ENCODE data around the gene TCERG1L. TPM values are rescaled to one million over a fixed set of nuclear protein-coding genes. Genes with fewer than 3 reads are reported as not detected.

TCERG1L gene
- total RNA-seq, 1 experiment from 2014 or later: 1.5 TPM

- Mint-ChIP-seq H3K4me1 (no peaks in the 10 kb centered on the region), H3K27me3 (ENCODE audit: low read depth) (no peaks in the 10 kb centered on the region; the same call in 1 of the 2 replicates), H3K27ac (no peak overlapping the region), H3K36me3 (peaks cover 69% of the 10 kb centered on the region), H3K4me3 (no peak overlapping the region), H3K9me3 (peaks cover 67% of the 10 kb centered on the region)
- DNase-seq (ENCODE audit: low spot score) (no peak), ATAC-seq (no peak)
- POLR2A ChIA-PET: no interaction called here
- no peak for TF ChIP-seq ELF4 (CRISPR knock-in tag; IDR thresholded peaks at IDR 0.05; ENCODE audit: low read depth)
- no peak for TF ChIP-seq ZNF396 (CRISPR knock-in tag; IDR thresholded peaks at IDR 0.05; ENCODE audit: borderline replicate concordance)
- no peak for TF ChIP-seq PREB (CRISPR knock-in tag; IDR thresholded peaks at IDR 0.05; ENCODE audit: borderline replicate concordance)
- CTCF ChIA-PET: no interaction called here
These were observed 208.8 kb downstream of the TCERG1L start for GRCh38 chr10:131102676-131103075.

- H3K4me1 Mint-ChIP-seq: no peaks in the 10 kb centered on the region
- ATAC-seq (no peak), DNase-seq (ENCODE audit: low spot score) (no peak)
- H3K27ac Mint-ChIP-seq: no peak overlapping the region
- no peak overlapping the region for H3K4me3 Mint-ChIP-seq
- CTCF ChIA-PET: no interaction called here
- POLR2A ChIA-PET: no interaction called here
- H3K27me3 Mint-ChIP-seq (ENCODE audit: low read depth): no peaks in the 10 kb centered on the region; the same call in 1 of the 2 replicates
- H3K36me3 Mint-ChIP-seq: peaks cover 66% of the 10 kb centered on the region
- H3K9me3 Mint-ChIP-seq: peaks cover 65% of the 10 kb centered on the region
- TF ChIP-seq NFATC4 (CRISPR knock-in tag; IDR thresholded peaks at IDR 0.05): no peak
- TF ChIP-seq ZBTB21 (CRISPR knock-in tag; IDR thresholded peaks at IDR 0.05; ENCODE audit: borderline replicate concordance): no peak
- TF ChIP-seq, protein P1, sequence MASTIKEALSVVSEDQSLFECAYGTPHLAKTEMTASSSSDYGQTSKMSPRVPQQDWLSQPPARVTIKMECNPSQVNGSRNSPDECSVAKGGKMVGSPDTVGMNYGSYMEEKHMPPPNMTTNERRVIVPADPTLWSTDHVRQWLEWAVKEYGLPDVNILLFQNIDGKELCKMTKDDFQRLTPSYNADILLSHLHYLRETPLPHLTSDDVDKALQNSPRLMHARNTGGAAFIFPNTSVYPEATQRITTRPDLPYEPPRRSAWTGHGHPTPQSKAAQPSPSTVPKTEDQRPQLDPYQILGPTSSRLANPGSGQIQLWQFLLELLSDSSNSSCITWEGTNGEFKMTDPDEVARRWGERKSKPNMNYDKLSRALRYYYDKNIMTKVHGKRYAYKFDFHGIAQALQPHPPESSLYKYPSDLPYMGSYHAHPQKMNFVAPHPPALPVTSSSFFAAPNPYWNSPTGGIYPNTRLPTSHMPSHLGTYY (CRISPR knock-in tag; IDR thresholded peaks at IDR 0.05): no peak
- TF ChIP-seq JAZF1 (CRISPR knock-in tag; IDR thresholded peaks at IDR 0.05): no peak
- TF ChIP-seq ZSCAN18 (CRISPR knock-in tag; IDR thresholded peaks at IDR 0.05): no peak
- no peak for TF ChIP-seq ZNF281 (CRISPR knock-in tag; IDR thresholded peaks at IDR 0.05)
- TF ChIP-seq ZNF138 (CRISPR knock-in tag; conservative IDR thresholded peaks at IDR 0.05): no peak
- no peak for TF ChIP-seq ZNF532 (CRISPR knock-in tag; IDR thresholded peaks at IDR 0.05; ENCODE audit: borderline replicate concordance)
- no peak for TF ChIP-seq E2F5 (CRISPR knock-in tag; IDR thresholded peaks at IDR 0.05)
- TF ChIP-seq, protein P2, sequence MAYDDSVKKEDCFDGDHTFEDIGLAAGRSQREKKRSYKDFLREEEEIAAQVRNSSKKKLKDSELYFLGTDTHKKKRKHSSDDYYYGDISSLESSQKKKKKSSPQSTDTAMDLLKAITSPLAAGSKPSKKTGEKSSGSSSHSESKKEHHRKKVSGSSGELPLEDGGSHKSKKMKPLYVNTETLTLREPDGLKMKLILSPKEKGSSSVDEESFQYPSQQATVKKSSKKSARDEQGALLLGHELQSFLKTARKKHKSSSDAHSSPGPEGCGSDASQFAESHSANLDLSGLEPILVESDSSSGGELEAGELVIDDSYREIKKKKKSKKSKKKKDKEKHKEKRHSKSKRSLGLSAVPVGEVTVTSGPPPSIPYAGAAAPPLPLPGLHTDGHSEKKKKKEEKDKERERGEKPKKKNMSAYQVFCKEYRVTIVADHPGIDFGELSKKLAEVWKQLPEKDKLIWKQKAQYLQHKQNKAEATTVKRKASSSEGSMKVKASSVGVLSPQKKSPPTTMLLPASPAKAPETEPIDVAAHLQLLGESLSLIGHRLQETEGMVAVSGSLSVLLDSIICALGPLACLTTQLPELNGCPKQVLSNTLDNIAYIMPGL (CRISPR knock-in tag; IDR thresholded peaks at IDR 0.05): no peak
- no peak for TF ChIP-seq GRHL2 (CRISPR knock-in tag; IDR thresholded peaks at IDR 0.05; ENCODE audit: insufficient replicate concordance, severe bottlenecking)
- no peak for TF ChIP-seq CREB1 (CRISPR knock-in tag; IDR thresholded peaks at IDR 0.05)
- no peak for TF ChIP-seq ATF1 (CRISPR knock-in tag; IDR thresholded peaks at IDR 0.05)
- no peak for TF ChIP-seq ZNF317 (CRISPR knock-in tag; IDR thresholded peaks at IDR 0.05; ENCODE audit: borderline replicate concordance, low read depth)
- TF ChIP-seq SP1 (CRISPR knock-in tag; conservative IDR thresholded peaks at IDR 0.05): no peak
- no peak for TF ChIP-seq NR2C2 (CRISPR knock-in tag; IDR thresholded peaks at IDR 0.05)
These were observed 209.4 kb downstream of the TCERG1L start for GRCh38 chr10:131102147-131102546.

All from WTC11 (cell line).